ENCODE measurements around the gene CDX1. TPM values are rescaled to one million over a fixed set of nuclear protein-coding genes. Genes with fewer than 3 reads are reported as not detected.

CDX1 gene
- polyA plus RNA-seq, 3 donors: not detected

DNA sequence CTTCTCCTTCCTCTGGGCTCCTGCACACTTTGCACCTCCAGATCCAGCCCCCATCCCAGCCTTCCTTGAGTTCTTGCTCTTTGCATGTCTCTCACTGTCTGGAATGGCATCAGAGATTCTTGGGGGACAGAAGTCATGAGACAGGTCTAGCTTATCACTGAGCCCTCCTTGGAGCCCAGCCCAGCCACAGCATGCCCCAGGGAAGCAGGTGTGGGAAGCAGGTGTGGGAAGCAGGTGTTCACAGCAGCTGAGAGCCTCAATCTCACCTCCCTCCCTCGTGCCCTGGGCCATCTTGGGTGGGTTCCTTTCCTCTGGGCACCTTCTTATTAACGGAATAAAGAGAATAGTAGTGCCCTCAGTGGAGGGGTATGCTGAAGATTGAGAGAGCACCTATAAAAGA lies 50.5 kb downstream of the CDX1 start:
- H3K4me3 ChIP-seq (replicated peaks in 1 of 3; ENCODE audit: low read depth in 2 of 3, low read length in 3 of 3): no peak overlapping the region

DNA sequence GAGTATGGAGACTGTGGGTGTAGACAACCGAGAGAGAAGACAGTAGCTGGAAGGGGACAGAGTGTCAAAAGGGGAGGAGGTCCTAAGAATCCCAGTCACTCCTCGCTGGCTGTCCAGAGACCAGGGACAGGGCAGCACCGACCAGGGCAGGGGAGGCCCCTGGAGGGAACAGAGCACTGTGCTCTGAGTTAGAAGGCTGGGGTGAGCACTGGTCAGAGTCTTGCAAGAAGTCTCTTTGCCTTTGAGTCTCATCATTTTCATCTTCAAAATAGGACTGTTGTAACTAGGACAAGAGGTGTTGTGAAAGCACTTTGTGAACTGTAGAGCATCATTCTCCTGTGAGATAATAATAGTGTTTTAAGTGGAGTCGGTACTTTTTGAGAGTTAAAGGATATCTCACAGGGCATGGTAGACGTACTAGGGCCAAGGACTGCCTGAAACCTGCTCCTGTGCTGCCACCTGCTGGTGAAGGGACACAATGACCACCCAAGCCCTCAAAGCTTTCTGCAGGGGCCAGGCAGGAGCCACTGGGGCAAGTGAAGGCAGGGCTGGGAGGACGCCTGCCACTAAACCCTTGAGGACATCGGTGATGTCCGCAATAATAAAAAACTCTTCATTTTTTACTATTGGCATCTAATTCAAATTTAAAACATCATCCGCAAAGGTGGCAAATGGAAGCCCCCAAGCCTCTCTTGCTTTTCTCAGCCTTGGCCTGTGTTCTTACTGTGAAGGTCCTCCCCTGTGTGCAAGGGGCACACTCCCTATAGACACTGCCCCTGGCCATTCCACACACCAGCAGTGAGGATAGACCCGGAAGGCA lies 51.5 kb downstream of the CDX1 start:
- H3K27ac Mint-ChIP-seq: peak overlapping the region in 1 of 7 donors; percentile 16

More for the DNA sequence above, 50.5 kb downstream of the CDX1 start:
- WGBS (ENCODE audit: insufficient coverage): no CpG with 5 or more reads among the region's 2 CpGs
- H3K79me2 ChIP-seq (ENCODE audit: insufficient read depth, low read length): no peaks in the 10 kb centered on the region
- no peak overlapping the region for H3K27ac ChIP-seq (ENCODE audit: low read depth in 1 of 2, low read length in 2 of 2)
- TF ChIP-seq, protein P1, sequence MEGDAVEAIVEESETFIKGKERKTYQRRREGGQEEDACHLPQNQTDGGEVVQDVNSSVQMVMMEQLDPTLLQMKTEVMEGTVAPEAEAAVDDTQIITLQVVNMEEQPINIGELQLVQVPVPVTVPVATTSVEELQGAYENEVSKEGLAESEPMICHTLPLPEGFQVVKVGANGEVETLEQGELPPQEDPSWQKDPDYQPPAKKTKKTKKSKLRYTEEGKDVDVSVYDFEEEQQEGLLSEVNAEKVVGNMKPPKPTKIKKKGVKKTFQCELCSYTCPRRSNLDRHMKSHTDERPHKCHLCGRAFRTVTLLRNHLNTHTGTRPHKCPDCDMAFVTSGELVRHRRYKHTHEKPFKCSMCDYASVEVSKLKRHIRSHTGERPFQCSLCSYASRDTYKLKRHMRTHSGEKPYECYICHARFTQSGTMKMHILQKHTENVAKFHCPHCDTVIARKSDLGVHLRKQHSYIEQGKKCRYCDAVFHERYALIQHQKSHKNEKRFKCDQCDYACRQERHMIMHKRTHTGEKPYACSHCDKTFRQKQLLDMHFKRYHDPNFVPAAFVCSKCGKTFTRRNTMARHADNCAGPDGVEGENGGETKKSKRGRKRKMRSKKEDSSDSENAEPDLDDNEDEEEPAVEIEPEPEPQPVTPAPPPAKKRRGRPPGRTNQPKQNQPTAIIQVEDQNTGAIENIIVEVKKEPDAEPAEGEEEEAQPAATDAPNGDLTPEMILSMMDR (IDR thresholded peaks at IDR 0.05): no peak
- intact Hi-C loops (cut with micrococcal nuclease): loop anchor here in 1 of 2 donors (2.0 kb wide), 1 partner anchor 54 kb away; no protein-coding TSS in a partner anchor
- no peak overlapping the region for H3K4me3 Mint-ChIP-seq
- no peaks in the 10 kb centered on the region for H3K9me3 Mint-ChIP-seq
- H3K9me3 ChIP-seq (replicated peaks in 1 of 2; ENCODE audit: control insufficient read depth in 1 of 2, insufficient read depth in 1 of 2, low read length in 2 of 2): no peaks in the 10 kb centered on the region
- H3K4me2 ChIP-seq (replicated peaks; ENCODE audit: extremely low read depth, low read length, poor library complexity, severe bottlenecking): no peak overlapping the region
- H3K27me3 ChIP-seq (ENCODE audit: control insufficient read depth in 2 of 2, insufficient read depth in 2 of 2, low read length in 2 of 2): no peaks in the 10 kb centered on the region
- DNase-seq: no peak
- no peaks in the 10 kb centered on the region for H3K4me1 ChIP-seq (ENCODE audit: control insufficient read depth in 1 of 2, insufficient read depth in 2 of 2, low read length in 2 of 2)
- H3K4me1 Mint-ChIP-seq: peaks cover 7% of the 10 kb centered on the region
- H3K27ac Mint-ChIP-seq: peak overlapping the region in 3 of 7 donors; percentile 8 to 73 (median 23)
- H3K27me3 Mint-ChIP-seq (ENCODE audit: low read depth in 3 of 3): peaks cover 11 to 20% (median 12%) of the 10 kb centered on the region in 3 donors
- H3K9ac ChIP-seq (ENCODE audit: insufficient read depth, low read length, poor library complexity, severe bottlenecking): no peak overlapping the region
- H3K36me3 Mint-ChIP-seq: no peaks in the 10 kb centered on the region
- H3K36me3 ChIP-seq (replicated peaks in 1 of 2; ENCODE audit: control insufficient read depth in 1 of 2, insufficient read depth in 2 of 2, low read length in 2 of 2): no peaks in the 10 kb centered on the region
- H4K20me1 ChIP-seq (ENCODE audit: insufficient read depth, low read length): no peaks in the 10 kb centered on the region
- H2AFZ ChIP-seq (ENCODE audit: insufficient read depth, low read depth, low read length, poor library complexity, severe bottlenecking): no peak overlapping the region

More for the DNA sequence above, 51.5 kb downstream of the CDX1 start:
- H3K9ac ChIP-seq (ENCODE audit: insufficient read depth, low read length, poor library complexity, severe bottlenecking): no peak overlapping the region
- no peak overlapping the region for H3K27ac ChIP-seq (ENCODE audit: low read depth in 1 of 2, low read length in 2 of 2)
- TF ChIP-seq, protein P1 (IDR thresholded peaks at IDR 0.05): peak; percentile 93
- H3K4me2 ChIP-seq (replicated peaks; ENCODE audit: extremely low read depth, low read length, poor library complexity, severe bottlenecking): no peak overlapping the region
- no peaks in the 10 kb centered on the region for H4K20me1 ChIP-seq (ENCODE audit: insufficient read depth, low read length)
- H3K36me3 Mint-ChIP-seq: no peaks in the 10 kb centered on the region
- intact Hi-C loops (cut with micrococcal nuclease): loop anchor here (1.0 to 2.0 kb wide), 4 partner anchors 55 to 88 kb away; no protein-coding TSS in a partner anchor
- peaks cover 8 to 17% (median 15%) of the 10 kb centered on the region in 3 donors for H3K27me3 Mint-ChIP-seq (ENCODE audit: low read depth in 3 of 3)
- no peaks in the 10 kb centered on the region for H3K9me3 ChIP-seq (replicated peaks in 1 of 2; ENCODE audit: control insufficient read depth in 1 of 2, insufficient read depth in 1 of 2, low read length in 2 of 2)
- H3K4me3 ChIP-seq (replicated peaks in 1 of 3; ENCODE audit: low read depth in 2 of 3, low read length in 3 of 3): no peak overlapping the region
- H3K79me2 ChIP-seq (ENCODE audit: insufficient read depth, low read length): no peaks in the 10 kb centered on the region
- 34% methylated on average over 6 of the region's 10 CpGs for whole genome bisulfite sequencing (ENCODE audit: insufficient coverage)
- no peaks in the 10 kb centered on the region for H3K36me3 ChIP-seq (replicated peaks in 1 of 2; ENCODE audit: control insufficient read depth in 1 of 2, insufficient read depth in 2 of 2, low read length in 2 of 2)
- H2AFZ ChIP-seq (ENCODE audit: insufficient read depth, low read depth, low read length, poor library complexity, severe bottlenecking): no peak overlapping the region
- H3K4me1 Mint-ChIP-seq: peaks cover 7% of the 10 kb centered on the region
- no peaks in the 10 kb centered on the region for H3K4me1 ChIP-seq (ENCODE audit: control insufficient read depth in 1 of 2, insufficient read depth in 2 of 2, low read length in 2 of 2)
- H3K9me3 Mint-ChIP-seq: peaks cover 0 to 2% (median 0%) of the 10 kb centered on the region in 7 donors
- peak; percentile 74 to 82 (median 79) for DNase-seq
- peak overlapping the region in 1 of 2 donors; percentile 44 for H3K4me3 Mint-ChIP-seq
- H3K27me3 ChIP-seq (ENCODE audit: control insufficient read depth in 2 of 2, insufficient read depth in 2 of 2, low read length in 2 of 2): no peaks in the 10 kb centered on the region
